Measurements from ENCODE around the gene LDLRAD3. TPM values are rescaled to one million over a fixed set of nuclear protein-coding genes. Genes with fewer than 3 reads are reported as not detected.
A peak's percentile ranks its signal among the peaks of the same experiment; 100 is the strongest.

Gene LDLRAD3
- total RNA-seq, 1 donor from 2014 or later = 39.1 TPM

DNA sequence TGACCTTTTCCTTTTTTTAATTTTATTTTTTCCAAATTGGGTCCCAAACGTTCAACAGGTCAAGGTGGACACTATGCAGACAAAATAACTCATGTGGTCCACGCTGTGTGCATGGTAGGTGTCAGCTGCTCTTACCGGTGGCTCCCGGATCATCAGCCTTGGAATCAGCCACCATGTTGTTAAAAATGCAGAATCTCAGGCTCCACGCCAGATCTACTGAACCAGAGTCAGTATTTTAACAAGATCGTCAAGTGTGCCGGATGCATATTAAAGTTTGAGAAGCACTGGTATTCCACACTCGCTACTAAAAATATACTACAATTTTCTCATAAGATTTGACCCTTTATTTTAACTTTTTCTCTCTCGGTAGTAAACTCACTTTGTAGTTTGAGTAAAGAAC, 553 bp upstream of the LDLRAD3 start:
- TF ChIP-seq, protein P1, sequence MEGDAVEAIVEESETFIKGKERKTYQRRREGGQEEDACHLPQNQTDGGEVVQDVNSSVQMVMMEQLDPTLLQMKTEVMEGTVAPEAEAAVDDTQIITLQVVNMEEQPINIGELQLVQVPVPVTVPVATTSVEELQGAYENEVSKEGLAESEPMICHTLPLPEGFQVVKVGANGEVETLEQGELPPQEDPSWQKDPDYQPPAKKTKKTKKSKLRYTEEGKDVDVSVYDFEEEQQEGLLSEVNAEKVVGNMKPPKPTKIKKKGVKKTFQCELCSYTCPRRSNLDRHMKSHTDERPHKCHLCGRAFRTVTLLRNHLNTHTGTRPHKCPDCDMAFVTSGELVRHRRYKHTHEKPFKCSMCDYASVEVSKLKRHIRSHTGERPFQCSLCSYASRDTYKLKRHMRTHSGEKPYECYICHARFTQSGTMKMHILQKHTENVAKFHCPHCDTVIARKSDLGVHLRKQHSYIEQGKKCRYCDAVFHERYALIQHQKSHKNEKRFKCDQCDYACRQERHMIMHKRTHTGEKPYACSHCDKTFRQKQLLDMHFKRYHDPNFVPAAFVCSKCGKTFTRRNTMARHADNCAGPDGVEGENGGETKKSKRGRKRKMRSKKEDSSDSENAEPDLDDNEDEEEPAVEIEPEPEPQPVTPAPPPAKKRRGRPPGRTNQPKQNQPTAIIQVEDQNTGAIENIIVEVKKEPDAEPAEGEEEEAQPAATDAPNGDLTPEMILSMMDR (IDR thresholded peaks at IDR 0.05; ENCODE audit: unreplicated experiment) = no peak
- H3K27me3 Mint-ChIP-seq (ENCODE audit: low read depth) = peaks cover 2% of the 10 kb centered on the region
- H3K36me3 Mint-ChIP-seq = no peaks in the 10 kb centered on the region
- H3K4me1 Mint-ChIP-seq = peaks cover 41% of the 10 kb centered on the region
- no peak for DNase-seq (ENCODE audit: low spot score in 2 of 2, unreplicated experiment in 2 of 2)
- no peaks in the 10 kb centered on the region for H3K9me3 Mint-ChIP-seq
- peak overlapping the region; percentile 82 for H3K4me3 Mint-ChIP-seq
- H3K27ac Mint-ChIP-seq = peak overlapping the region; percentile 95

DNA sequence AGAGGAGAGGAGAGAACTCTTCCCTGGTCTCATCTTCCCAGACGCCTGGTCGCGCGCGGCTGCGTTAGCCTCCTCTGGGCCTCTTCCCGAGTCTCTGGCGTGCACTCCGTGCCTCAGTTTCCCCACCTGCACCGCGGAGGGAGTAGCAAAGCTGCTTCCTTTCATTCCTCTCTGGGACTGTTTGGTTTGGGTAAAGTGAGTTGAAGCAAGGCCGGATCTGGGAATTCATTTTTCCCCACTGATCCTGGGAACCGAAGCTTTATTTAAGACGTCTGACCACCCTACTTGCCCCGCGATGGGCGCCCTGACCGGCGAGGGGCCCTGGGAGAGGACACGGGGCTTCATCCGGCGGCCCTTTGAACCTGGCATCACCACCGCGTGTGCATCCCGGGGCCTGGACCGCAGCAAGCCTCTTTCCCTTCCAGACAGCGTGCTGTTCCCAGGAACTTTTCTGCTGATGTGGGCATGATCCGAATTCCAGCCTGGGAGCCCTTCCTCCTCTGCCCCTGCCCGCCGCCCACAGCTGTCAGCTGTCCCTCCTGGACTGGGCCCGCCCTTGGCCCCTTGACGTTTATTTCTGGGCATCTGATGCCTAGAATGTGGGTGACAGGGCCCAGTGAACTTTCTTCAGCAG, 758 bp downstream of the LDLRAD3 start:
- Mint-ChIP-seq H3K27me3 (ENCODE audit: low read depth) (peaks cover 2% of the 10 kb centered on the region), H3K27ac (peak overlapping the region; percentile 92), H3K9me3 (no peaks in the 10 kb centered on the region), H3K36me3 (no peaks in the 10 kb centered on the region), H3K4me3 (peak overlapping the region; percentile 95), H3K4me1 (peaks cover 41% of the 10 kb centered on the region)
- TF ChIP-seq, protein P1 (IDR thresholded peaks at IDR 0.05; ENCODE audit: unreplicated experiment) = no peak
- DNase-seq (ENCODE audit: low spot score in 2 of 2, unreplicated experiment in 2 of 2) = no peak

DNA sequence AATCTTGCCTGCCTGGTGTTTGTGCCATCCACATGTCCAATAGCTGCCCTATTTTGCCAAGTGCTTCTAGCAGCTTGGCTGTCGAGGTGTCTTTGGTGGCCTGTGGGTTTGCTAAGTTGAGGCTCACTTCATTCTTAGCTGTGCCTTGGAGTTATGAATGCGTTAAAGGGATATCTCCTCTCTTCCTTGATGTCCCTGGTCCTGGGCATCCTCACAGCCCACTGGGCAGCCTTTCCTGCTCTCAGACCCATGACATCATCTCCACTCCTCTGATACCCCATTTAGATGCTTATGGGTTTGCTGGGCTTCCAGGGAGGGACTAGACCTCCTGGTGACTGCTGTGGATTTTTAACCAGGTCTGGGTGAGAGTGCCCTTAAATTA, 1.3 kb downstream of the LDLRAD3 start:
- TF ChIP-seq, protein P1 (IDR thresholded peaks at IDR 0.05; ENCODE audit: unreplicated experiment) = no peak
- H3K27ac Mint-ChIP-seq = no peak overlapping the region
- peaks cover 41% of the 10 kb centered on the region for H3K4me1 Mint-ChIP-seq
- peaks cover 2% of the 10 kb centered on the region for H3K27me3 Mint-ChIP-seq (ENCODE audit: low read depth)
- no peaks in the 10 kb centered on the region for H3K36me3 Mint-ChIP-seq
- peak overlapping the region; percentile 95 for H3K4me3 Mint-ChIP-seq
- no peak for DNase-seq (ENCODE audit: low spot score in 2 of 2, unreplicated experiment in 2 of 2)
- H3K9me3 Mint-ChIP-seq = no peaks in the 10 kb centered on the region

DNA sequence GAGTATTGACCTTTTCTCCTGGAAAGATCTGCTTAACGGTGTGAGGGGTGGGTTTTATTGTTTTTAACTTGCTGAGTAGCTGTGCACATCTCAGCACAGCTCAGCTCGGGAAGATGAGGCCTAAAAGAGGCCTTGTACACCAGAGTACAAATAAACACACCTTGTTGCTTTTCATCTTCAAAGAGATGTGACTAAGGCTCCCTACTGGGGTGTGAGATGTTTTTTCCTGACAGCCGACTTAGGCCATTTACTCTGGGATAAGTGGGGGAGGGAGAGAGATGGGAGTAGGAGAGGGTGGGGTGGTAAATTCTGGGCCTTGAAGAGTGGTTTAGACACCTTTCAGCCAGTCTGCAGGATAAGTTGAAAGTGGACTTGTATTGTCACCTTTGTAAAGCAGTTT, 2.9 kb downstream of the LDLRAD3 start:
- H3K9me3 Mint-ChIP-seq = no peaks in the 10 kb centered on the region
- DNase-seq (ENCODE audit: low spot score in 2 of 2, unreplicated experiment in 2 of 2) = no peak
- peaks cover 2% of the 10 kb centered on the region for H3K27me3 Mint-ChIP-seq (ENCODE audit: low read depth)
- no peak overlapping the region for H3K27ac Mint-ChIP-seq
- TF ChIP-seq, protein P1 (IDR thresholded peaks at IDR 0.05; ENCODE audit: unreplicated experiment) = no peak
- H3K36me3 Mint-ChIP-seq = no peaks in the 10 kb centered on the region
- H3K4me1 Mint-ChIP-seq = peaks cover 44% of the 10 kb centered on the region
- no peak overlapping the region for H3K4me3 Mint-ChIP-seq

DNA sequence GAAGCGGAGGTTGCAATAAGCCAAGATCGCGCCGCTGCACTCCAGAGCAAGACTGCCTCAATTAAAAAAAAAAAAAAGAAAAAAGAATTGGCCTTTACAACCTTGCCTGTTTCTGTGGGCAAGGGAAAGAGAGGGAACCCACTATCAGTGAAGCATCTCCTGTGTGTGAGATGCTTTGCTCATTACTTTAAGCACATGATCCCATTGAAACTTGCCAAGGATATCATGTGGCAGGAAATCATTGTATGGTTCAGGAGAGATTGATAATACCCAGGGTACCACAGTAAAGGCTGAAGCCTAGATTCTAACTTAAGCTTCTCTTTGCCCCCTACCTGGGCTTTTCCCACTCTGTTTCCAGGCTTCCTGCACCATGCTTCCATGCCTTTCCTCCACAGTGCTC, 3.6 kb downstream of the LDLRAD3 start:
- H3K4me3 Mint-ChIP-seq = no peak overlapping the region
- TF ChIP-seq, protein P1 (IDR thresholded peaks at IDR 0.05; ENCODE audit: unreplicated experiment) = no peak
- no peaks in the 10 kb centered on the region for H3K27me3 Mint-ChIP-seq (ENCODE audit: low read depth)
- H3K36me3 Mint-ChIP-seq = no peaks in the 10 kb centered on the region
- no peaks in the 10 kb centered on the region for H3K9me3 Mint-ChIP-seq
- no peak for DNase-seq (ENCODE audit: low spot score in 2 of 2, unreplicated experiment in 2 of 2)
- peaks cover 41% of the 10 kb centered on the region for H3K4me1 Mint-ChIP-seq
- H3K27ac Mint-ChIP-seq = no peak overlapping the region

DNA sequence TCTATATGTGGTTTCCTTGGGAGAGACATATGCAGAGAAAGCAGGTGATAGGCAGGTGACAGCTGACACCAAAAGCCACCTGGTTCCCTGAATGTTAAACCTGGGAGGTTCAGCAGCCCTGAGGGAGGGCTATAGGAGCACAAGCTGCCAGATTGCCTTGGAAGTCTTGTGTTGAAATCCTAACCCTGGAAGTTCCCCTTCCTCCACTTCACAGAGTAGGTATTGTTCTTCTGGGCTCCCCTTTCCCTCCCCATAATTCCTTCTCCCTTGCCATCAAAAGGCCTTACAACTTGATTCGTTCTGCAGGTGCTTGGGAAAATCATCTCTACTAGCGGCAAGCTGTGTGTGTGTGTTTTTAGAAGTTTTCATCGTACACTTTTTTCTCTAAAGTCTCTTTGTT, 5.4 kb downstream of the LDLRAD3 start:
- TF ChIP-seq, protein P1 (IDR thresholded peaks at IDR 0.05; ENCODE audit: unreplicated experiment) = no peak
- H3K27me3 Mint-ChIP-seq (ENCODE audit: low read depth) = no peaks in the 10 kb centered on the region
- no peak for DNase-seq (ENCODE audit: low spot score in 2 of 2, unreplicated experiment in 2 of 2)
- no peak overlapping the region for H3K4me3 Mint-ChIP-seq
- H3K27ac Mint-ChIP-seq = no peak overlapping the region
- no peaks in the 10 kb centered on the region for H3K36me3 Mint-ChIP-seq
- H3K4me1 Mint-ChIP-seq = peaks cover 43% of the 10 kb centered on the region
- H3K9me3 Mint-ChIP-seq = no peaks in the 10 kb centered on the region
